ENCODE results near the gene FARP2. TPM values are rescaled to one million over a fixed set of nuclear protein-coding genes. Genes with fewer than 3 reads are reported as not detected.

Gene FARP2
- total RNA-seq, 1 experiment from 2014 or later: 49.3 TPM

- Histone ChIP-seq H3K9me3 (ENCODE audit: control insufficient read depth in 1 of 2, insufficient read depth in 1 of 2, low read depth in 1 of 2, low read length in 2 of 2) (no peaks in the 10 kb centered on the region), H3K9me2 (ENCODE audit: insufficient read depth) (no peaks in the 10 kb centered on the region), H3K79me2 (ENCODE audit: insufficient read depth, low read length) (peaks cover 32% of the 10 kb centered on the region), H3K27me3 (ENCODE audit: insufficient read depth, low read length) (no peaks in the 10 kb centered on the region), H3K4me2 (ENCODE audit: low read length) (no peak overlapping the region), H2AFZ (ENCODE audit: low read depth, low read length, poor library complexity, severe bottlenecking) (no peak overlapping the region), H3K36me3 (ENCODE audit: control insufficient read depth in 1 of 2, insufficient read depth in 2 of 2, low read length in 2 of 2) (peaks cover 76 to 83% of the 10 kb centered on the region in 2 experiments), H3K9ac (ENCODE audit: low read length) (no peak overlapping the region), H3K4me3 (replicated peaks in 1 of 2; ENCODE audit: low read depth in 1 of 2, low read length in 2 of 2) (no peak overlapping the region), H3K27ac (ENCODE audit: low read depth, low read length) (no peak overlapping the region), H3K4me1 (ENCODE audit: control insufficient read depth in 1 of 2, insufficient read depth in 2 of 2, low read length in 2 of 2) (no peaks in the 10 kb centered on the region), H4K20me1 (ENCODE audit: insufficient read depth) (peaks cover 11% of the 10 kb centered on the region; the same call in 1 of the 2 replicates)
- intact Hi-C loops (cut with micrococcal nuclease): no loop called here
- ATAC-seq (no peak), DNase-seq (ENCODE audit: low read depth, low spot score) (no peak)
- POLR2A ChIA-PET: no interaction called here
- CTCF ChIA-PET: no interaction called here
- BruUV-seq (replicated peaks): no TSS peak
- TF ChIP-seq JUND (IDR thresholded peaks at IDR 0.05) (no peak), EGR1 (IDR thresholded peaks at IDR 0.05; ENCODE audit: low read depth) (no peak), REST (IDR thresholded peaks at IDR 0.05; ENCODE audit: low read depth) (no peak), ZNF274 (IDR thresholded peaks at IDR 0.05; ENCODE audit: low read depth, low read length) (no peak)
- RAD21 ChIA-PET (ENCODE audit: low non-redundant PET in 1 of 2, low total read pairs in 2 of 2, uncharacterized antibody in 2 of 2, unreplicated experiment in 2 of 2): no interaction called here
These were observed 11.0 kb upstream of the FARP2 start for GRCh38 chr2:241344925-241345651.

GRCh38 chr2:241349941-241350340, 6.1 kb upstream of the FARP2 start:
- Histone ChIP-seq H3K36me3 (ENCODE audit: control insufficient read depth in 1 of 2, insufficient read depth in 2 of 2, low read length in 2 of 2) (peaks cover 53 to 80% of the 10 kb centered on the region in 2 experiments), H4K20me1 (ENCODE audit: insufficient read depth) (0 out of 2 replicates have a peak, but pooled peaks cover 3% of the 10 kb centered on the region), H3K4me2 (ENCODE audit: low read length) (no peak overlapping the region), H3K27me3 (ENCODE audit: insufficient read depth, low read length) (no peaks in the 10 kb centered on the region), H3K9ac (ENCODE audit: low read length) (no peak overlapping the region), H2AFZ (ENCODE audit: low read depth, low read length, poor library complexity, severe bottlenecking) (no peak overlapping the region), H3K4me1 (ENCODE audit: control insufficient read depth in 1 of 2, insufficient read depth in 2 of 2, low read length in 2 of 2) (peaks cover 10% of the 10 kb centered on the region in 2 experiments), H3K9me3 (ENCODE audit: control insufficient read depth in 1 of 2, insufficient read depth in 1 of 2, low read depth in 1 of 2, low read length in 2 of 2) (no peaks in the 10 kb centered on the region), H3K79me2 (ENCODE audit: insufficient read depth, low read length) (peaks cover 8% of the 10 kb centered on the region; the same call in 1 of the 2 replicates), H3K4me3 (replicated peaks in 1 of 2; ENCODE audit: low read depth in 1 of 2, low read length in 2 of 2) (no peak overlapping the region), H3K9me2 (ENCODE audit: insufficient read depth) (no peaks in the 10 kb centered on the region), H3K27ac (ENCODE audit: low read depth, low read length) (no peak overlapping the region)
- ChIA-PET CTCF (no interaction called here), POLR2A (no interaction called here), RAD21 (ENCODE audit: low non-redundant PET in 1 of 2, low total read pairs in 2 of 2, uncharacterized antibody in 2 of 2, unreplicated experiment in 2 of 2) (no interaction called here)
- ATAC-seq (no peak), DNase-seq (ENCODE audit: low read depth, low spot score) (no peak)
- no TSS peak for BruUV-seq (replicated peaks)
- TF ChIP-seq SIN3A (IDR thresholded peaks at IDR 0.05; ENCODE audit: low read depth) (no peak), CBX3 (IDR thresholded peaks at IDR 0.05; ENCODE audit: low read depth) (no peak)
- intact Hi-C loops (cut with micrococcal nuclease): no loop called here

All from HCT116 (cell line).